K562 (cell line): ENCODE data around the gene SLC43A2. TPM values are rescaled to one million over a fixed set of nuclear protein-coding genes. Genes with fewer than 3 reads are reported as not detected.

Experiments
- ATAC-seq: fragments of 200-7000 bp; cut with Tn5 transposase; 3 replicates; pipeline ENCODE4 v1.9.1; 2020; ENCODE audit warnings: moderate library complexity
- BruUV-seq: library from RNA; stranded (reverse); fragments of 400-500 nt; replicated peaks from 2 replicates; lab custom pipeline; 2021; lab: Mats Ljungman, UMichigan
- CTCF ChIA-PET: fragments of 300-600 bp; formaldehyde crosslinking; extraction: SDS; loops from one replicate; lab custom pipeline; 2021; ENCODE audit warnings: low intra/inter-chr PET ratio; lab: Yijun Ruan, JAX
- POLR2A ChIA-PET: fragments of 300-600, 350-650 bp; sonication (Branson Sonifier 250); formaldehyde crosslinking; extraction: SDS; loops from one replicate; lab custom pipeline; 2021; ENCODE audit warnings: antibody characterized with exemption, inconsistent platforms; lab: Yijun Ruan, JAX
- DNase-seq, 4 experiments: peaks; one replicate each; pipeline versions ENCODE4 v3.0.0 to v3.0.0-alpha.2; 2011 to 2018; ENCODE audit warnings: low spot score in 3 of 4, mixed read lengths in 3 of 4; ENCODE audit errors: extremely low read depth in 1 of 4
- FAIRE-seq: peaks from 2 replicates; lab custom pipeline; 2011; peaks lifted over from hg19 to GRCh38; lab: Jason Lieb, UNC
- H2AFZ ChIP-seq: 2 replicates; pipeline ENCODE4 v1.6.0; 2011; ENCODE audit warnings: low read depth, low read length, control low read depth, inconsistent platforms
- H3K27ac ChIP-seq: fragments of 200-600 bp; 3 replicates; pipeline ENCODE4 v1.8.0; 2011; ENCODE audit warnings: low read depth, mild to moderate bottlenecking, control low read depth, inconsistent platforms, low read length, moderate library complexity, mixed read lengths; ENCODE audit errors: extremely low read depth
- H3K27me3 ChIP-seq, 2 experiments: fragments of 300-600 bp in 1 of 2; 2 replicates in 1 of 2; 3 replicates in 1 of 2; pipeline versions ENCODE4 v1.6.0 to v1.8.0; 2011; ENCODE audit warnings: inconsistent platforms in 2 of 2, low read length in 2 of 2, mild to moderate bottlenecking in 1 of 2, mixed read lengths in 1 of 2, moderate library complexity in 1 of 2; ENCODE audit not compliant: control insufficient read depth in 2 of 2, insufficient read depth in 2 of 2
- H3K36me3 ChIP-seq: fragments of 300-600 bp; 3 replicates; pipeline ENCODE4 v1.8.0; 2011; ENCODE audit warnings: mild to moderate bottlenecking, low read length, inconsistent platforms; ENCODE audit not compliant: control insufficient read depth, insufficient read depth
- H3K4me1 ChIP-seq, 2 experiments: fragments of 200-600 bp in 1 of 2; replicated peaks in 1 of 2; 2 replicates in 1 of 2; 3 replicates in 1 of 2; pipeline versions ENCODE4 v1.5.1 to v1.8.0; 2011; ENCODE audit warnings: inconsistent platforms in 2 of 2, low read length in 2 of 2, mild to moderate bottlenecking in 1 of 2, mixed read lengths in 1 of 2, moderate library complexity in 1 of 2; ENCODE audit not compliant: control insufficient read depth in 2 of 2, insufficient read depth in 2 of 2
- H3K4me2 ChIP-seq: 2 replicates; pipeline ENCODE4 v1.6.1; 2011; ENCODE audit warnings: low read length, control low read depth, inconsistent platforms, mixed read lengths; ENCODE audit not compliant: insufficient read depth
- H3K4me3 ChIP-seq: fragments of 200-600 bp; sonication (generic), shearing (Covaris generic); 2 replicates; pipeline ENCODE4 v1.5.1; 2016; ENCODE audit warnings: control low read depth, inconsistent platforms
- H3K79me2 ChIP-seq: fragments of 200-600 bp; 3 replicates; pipeline ENCODE4 v1.8.0; 2011; ENCODE audit warnings: low read length, inconsistent platforms; ENCODE audit not compliant: control insufficient read depth, insufficient read depth
- H3K9ac ChIP-seq, 2 experiments: 2 replicates each; pipeline versions ENCODE4 v1.6.0 to v1.6.1; 2011; ENCODE audit warnings: low read depth in 2 of 2, low read length in 2 of 2, control low read depth in 1 of 2, inconsistent platforms in 1 of 2, mild to moderate bottlenecking in 1 of 2, mixed read lengths in 1 of 2; ENCODE audit not compliant: insufficient read depth in 1 of 2
- H3K9me1 ChIP-seq: one replicate; pipeline ENCODE4 v1.6.0; 2011; ENCODE audit warnings: inconsistent platforms, mild to moderate bottlenecking, low read length, moderate library complexity; ENCODE audit not compliant: control insufficient read depth, insufficient read depth
- H3K9me3 ChIP-seq: replicated peaks from 2 replicates; pipeline ENCODE4 v1.5.1; 2011; ENCODE audit warnings: low read depth, low read length, inconsistent platforms; ENCODE audit not compliant: control insufficient read depth, insufficient read depth
- H4K20me1 ChIP-seq: replicated peaks from 2 replicates; pipeline ENCODE4 v1.6.1; 2011; ENCODE audit warnings: low read length, inconsistent platforms, mixed read lengths; ENCODE audit not compliant: control insufficient read depth, insufficient read depth
- CBFB ChIP-seq: sonication (generic); formaldehyde crosslinking; IDR thresholded peaks from 2 replicates; pipeline ENCODE4 v1.4.0; 2020; ENCODE audit warnings: mild to moderate bottlenecking, missing genetic modification reagents
- CCNT2 ChIP-seq: IDR thresholded peaks from 2 replicates; pipeline ENCODE4 v1.6.1; 2011; ENCODE audit warnings: borderline replicate concordance, low read depth, mild to moderate bottlenecking, moderate library complexity, mixed read lengths, low read length; ENCODE audit not compliant: insufficient read length; ENCODE audit errors: extremely low read depth
- CTBP1 ChIP-seq: fragments of 450-650 bp; IDR thresholded peaks from 2 replicates; pipeline ENCODE4 v1.6.1; 2016; ENCODE audit warnings: borderline replicate concordance
- OTX1 ChIP-seq: fragments of 450-650 bp; formaldehyde crosslinking; IDR thresholded peaks from 2 replicates; pipeline ENCODE4 v1.4.0; 2022; ENCODE audit warnings: mild to moderate bottlenecking
- PHB ChIP-seq: fragments of 250-450 bp; sonication (Bioruptor Pico); IDR thresholded peaks from 2 replicates; pipeline ENCODE4 v1.5.0; 2021
- RHOXF2B ChIP-seq: fragments of 250-450 bp; sonication (Bioruptor Pico); conservative IDR thresholded peaks from 2 replicates; pipeline ENCODE4 v1.5.1; 2021
- SMARCC2 ChIP-seq: fragments of 450-650 bp; IDR thresholded peaks from 2 replicates; pipeline ENCODE4 v1.6.1; 2017; ENCODE audit warnings: antibody characterized with exemption, moderate library complexity, mild to moderate bottlenecking, low read depth
- WGBS: fragments of 100-300 bp; shearing (Covaris generic); methylation state at CpG from one replicate; pipeline ENCODE4 v1.1.6; 2016; ENCODE audit warnings: low coverage, mixed read lengths; ENCODE audit not compliant: insufficient coverage; ENCODE audit errors: missing lambda C conversion rate; 5-methylcytosine and 5-hydroxymethylcytosine counted together
- in situ Hi-C: fragments of 300-500 bp; cut with MboI; formaldehyde crosslinking; loops from 4 replicates; pipeline ENCODE4 v1.15.0; 2018; ENCODE audit warnings: inconsistent platforms, mixed read lengths
- intact Hi-C: fragments of 100-400 bp; cut with micrococcal nuclease; formaldehyde crosslinking; loops from 2 replicates; pipeline ENCODE4 v1.14.2; 2022
- polyA plus RNA-seq, 8 experiments: library from polyadenylated mRNA; depleted of rRNA in 4 of 8; stranded (reverse) in 5 of 8; unstranded in 3 of 8; fragments of >200 nt; fragmentation: Nextera tagmentation in 2 of 8; fragmentation: Illumina TruSeq in 1 of 8; extraction: Ambion mirVana in 2 of 8; extraction: Trizol in 1 of 8; gene quantifications; 2 replicates each; pipeline versions ENCODE4 v1.2.1 to v1.2.3, GENCODE V29; 2011 to 2014; ENCODE audit warnings: inconsistent platforms in 1 of 8, missing spikeins in 1 of 8
- total RNA-seq, 7 experiments: library from RNA; depleted of rRNA in 6 of 7; stranded (reverse); fragments of >200 nt in 6 of 7; fragmentation: Illumina TruSeq in 2 of 7; extraction: Trizol in 2 of 7; gene quantifications; 2 replicates each; pipeline versions ENCODE4 v1.2.1 to v1.2.3, GENCODE V29; 2011 to 2021; ENCODE audit warnings: low replicate concordance in 1 of 7
- TF ChIP-seq, protein P1 (sequence below): fragments of 450-650 bp; formaldehyde crosslinking; IDR thresholded peaks from 2 replicates; pipeline ENCODE4 v1.4.0; 2020; ENCODE audit warnings: mild to moderate bottlenecking, mixed read lengths
- TF ChIP-seq, protein P2 (sequence below), 2 experiments: fragments of 450-650 bp; formaldehyde crosslinking in 1 of 2; IDR thresholded peaks; 2 replicates each; pipeline versions ENCODE4 v1.4.0 to v1.6.1; 2014 to 2020; ENCODE audit warnings: mild to moderate bottlenecking in 2 of 2, borderline replicate concordance in 1 of 2, low read depth in 1 of 2
- TF ChIP-seq, protein P3 (sequence below): fragments of 450-650 bp; IDR thresholded peaks from one replicate; pipeline ENCODE4 v1.6.1; 2018; ENCODE audit warnings: mild to moderate bottlenecking, moderate library complexity; ENCODE audit not compliant: partially characterized antibody

The SLC43A2 gene
- total and polyA plus RNA-seq, 9 of the 15 experiments (the other 6 are each of a cell fraction or from before 2014, with no cell fraction given), result 0.03 to 10.2 (median 3.6) TPM

DNA sequence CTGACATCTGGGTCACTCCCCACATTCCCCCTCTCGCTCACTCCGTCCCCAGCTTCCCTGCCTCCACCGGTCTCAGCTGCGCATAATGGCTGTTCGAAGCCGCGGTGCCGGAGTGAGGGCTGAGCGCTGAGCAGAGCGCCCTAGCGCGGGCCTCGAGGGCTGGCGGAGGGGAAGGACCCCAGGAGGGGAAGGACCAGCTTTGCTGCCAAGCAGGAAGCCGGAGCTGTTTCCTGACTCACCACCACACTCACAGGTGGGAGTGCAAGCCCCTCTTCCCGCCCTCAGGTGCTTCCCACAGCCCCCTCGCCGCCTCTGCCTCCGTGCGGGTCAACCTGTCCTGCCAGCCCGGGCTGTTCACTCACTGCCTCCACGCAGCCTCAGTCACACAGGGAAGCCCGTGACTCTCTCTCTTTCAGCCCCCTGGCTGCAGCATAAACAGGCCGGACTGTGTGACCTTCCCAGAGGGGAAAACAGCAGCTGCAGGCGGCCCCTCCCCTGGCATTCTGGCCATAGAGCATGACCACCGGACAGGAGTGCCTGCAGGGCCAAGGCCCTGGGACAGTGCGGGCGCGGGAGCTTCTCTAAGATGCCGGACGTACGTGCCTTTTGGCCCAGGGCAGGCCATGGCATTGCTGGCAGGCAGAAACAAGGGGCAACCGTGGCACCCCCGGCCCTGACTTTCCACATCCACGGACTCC, 23.7 kb downstream of the SLC43A2 start:
- H3K36me3 ChIP-seq, result no peaks in the 10 kb centered on the region
- TF ChIP-seq, protein P1, sequence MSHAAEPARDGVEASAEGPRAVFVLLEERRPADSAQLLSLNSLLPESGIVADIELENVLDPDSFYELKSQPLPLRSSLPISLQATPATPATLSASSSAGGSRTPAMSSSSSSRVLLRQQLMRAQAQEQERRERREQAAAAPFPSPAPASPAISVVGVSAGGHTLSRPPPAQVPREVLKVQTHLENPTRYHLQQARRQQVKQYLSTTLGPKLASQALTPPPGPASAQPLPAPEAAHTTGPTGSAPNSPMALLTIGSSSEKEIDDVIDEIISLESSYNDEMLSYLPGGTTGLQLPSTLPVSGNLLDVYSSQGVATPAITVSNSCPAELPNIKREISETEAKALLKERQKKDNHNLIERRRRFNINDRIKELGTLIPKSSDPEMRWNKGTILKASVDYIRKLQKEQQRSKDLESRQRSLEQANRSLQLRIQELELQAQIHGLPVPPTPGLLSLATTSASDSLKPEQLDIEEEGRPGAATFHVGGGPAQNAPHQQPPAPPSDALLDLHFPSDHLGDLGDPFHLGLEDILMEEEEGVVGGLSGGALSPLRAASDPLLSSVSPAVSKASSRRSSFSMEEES, result no peak
- TF ChIP-seq, protein P2, sequence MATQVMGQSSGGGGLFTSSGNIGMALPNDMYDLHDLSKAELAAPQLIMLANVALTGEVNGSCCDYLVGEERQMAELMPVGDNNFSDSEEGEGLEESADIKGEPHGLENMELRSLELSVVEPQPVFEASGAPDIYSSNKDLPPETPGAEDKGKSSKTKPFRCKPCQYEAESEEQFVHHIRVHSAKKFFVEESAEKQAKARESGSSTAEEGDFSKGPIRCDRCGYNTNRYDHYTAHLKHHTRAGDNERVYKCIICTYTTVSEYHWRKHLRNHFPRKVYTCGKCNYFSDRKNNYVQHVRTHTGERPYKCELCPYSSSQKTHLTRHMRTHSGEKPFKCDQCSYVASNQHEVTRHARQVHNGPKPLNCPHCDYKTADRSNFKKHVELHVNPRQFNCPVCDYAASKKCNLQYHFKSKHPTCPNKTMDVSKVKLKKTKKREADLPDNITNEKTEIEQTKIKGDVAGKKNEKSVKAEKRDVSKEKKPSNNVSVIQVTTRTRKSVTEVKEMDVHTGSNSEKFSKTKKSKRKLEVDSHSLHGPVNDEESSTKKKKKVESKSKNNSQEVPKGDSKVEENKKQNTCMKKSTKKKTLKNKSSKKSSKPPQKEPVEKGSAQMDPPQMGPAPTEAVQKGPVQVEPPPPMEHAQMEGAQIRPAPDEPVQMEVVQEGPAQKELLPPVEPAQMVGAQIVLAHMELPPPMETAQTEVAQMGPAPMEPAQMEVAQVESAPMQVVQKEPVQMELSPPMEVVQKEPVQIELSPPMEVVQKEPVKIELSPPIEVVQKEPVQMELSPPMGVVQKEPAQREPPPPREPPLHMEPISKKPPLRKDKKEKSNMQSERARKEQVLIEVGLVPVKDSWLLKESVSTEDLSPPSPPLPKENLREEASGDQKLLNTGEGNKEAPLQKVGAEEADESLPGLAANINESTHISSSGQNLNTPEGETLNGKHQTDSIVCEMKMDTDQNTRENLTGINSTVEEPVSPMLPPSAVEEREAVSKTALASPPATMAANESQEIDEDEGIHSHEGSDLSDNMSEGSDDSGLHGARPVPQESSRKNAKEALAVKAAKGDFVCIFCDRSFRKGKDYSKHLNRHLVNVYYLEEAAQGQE (IDR thresholded peaks at IDR 0.05; ENCODE audit: borderline replicate concordance), result no peak
- TF ChIP-seq, protein P2 (CRISPR knock-in tag; IDR thresholded peaks at IDR 0.05; ENCODE audit: low read depth), result no peak
- TF ChIP-seq PHB (CRISPR knock-in tag), result no peak
- TF ChIP-seq OTX1 (CRISPR knock-in tag), result no peak
- TF ChIP-seq SMARCC2, result no peak
- TF ChIP-seq, protein P3, sequence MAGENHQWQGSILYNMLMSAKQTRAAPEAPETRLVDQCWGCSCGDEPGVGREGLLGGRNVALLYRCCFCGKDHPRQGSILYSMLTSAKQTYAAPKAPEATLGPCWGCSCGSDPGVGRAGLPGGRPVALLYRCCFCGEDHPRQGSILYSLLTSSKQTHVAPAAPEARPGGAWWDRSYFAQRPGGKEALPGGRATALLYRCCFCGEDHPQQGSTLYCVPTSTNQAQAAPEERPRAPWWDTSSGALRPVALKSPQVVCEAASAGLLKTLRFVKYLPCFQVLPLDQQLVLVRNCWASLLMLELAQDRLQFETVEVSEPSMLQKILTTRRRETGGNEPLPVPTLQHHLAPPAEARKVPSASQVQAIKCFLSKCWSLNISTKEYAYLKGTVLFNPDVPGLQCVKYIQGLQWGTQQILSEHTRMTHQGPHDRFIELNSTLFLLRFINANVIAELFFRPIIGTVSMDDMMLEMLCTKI, result no peak
- TF ChIP-seq CBFB (CRISPR knock-in tag), result no peak
- no peak for TF ChIP-seq CTBP1
- no peak for TF ChIP-seq CCNT2
- TF ChIP-seq RHOXF2B (CRISPR knock-in tag), result no peak

More for the DNA sequence above, 23.7 kb downstream of the SLC43A2 start:
- Histone ChIP-seq H3K79me2 (no peaks in the 10 kb centered on the region), H3K9me1 (no peaks in the 10 kb centered on the region), H3K27me3 (no peaks in the 10 kb centered on the region), H3K27ac (no peak overlapping the region), H3K4me3 (no peak overlapping the region), H3K4me2 (no peak overlapping the region), H2AFZ (no peak overlapping the region), H3K9ac (no peak overlapping the region; a peak in 1 of 4 replicates), H4K20me1 (no peaks in the 10 kb centered on the region), H3K9me3 (peaks cover 5% of the 10 kb centered on the region; the same call in 1 of the 2 replicates), H3K4me1 (peaks cover 0 to 12% of the 10 kb centered on the region in 2 experiments; a peak in 2 of 5 replicates)
- intact Hi-C loops, result no loop called here
- no TSS peak for BruUV-seq
- 82% methylated on average over 11 of the region's 35 CpGs for WGBS
- no peak for ATAC-seq
- no peak for DNase-seq
- ChIA-PET POLR2A (interaction anchor here (0.6 kb wide), 1 partner anchor 113 kb away, joined by 3 read pairs; no protein-coding TSS in a partner anchor), CTCF (no interaction called here)
- in situ Hi-C loops, result no loop called here
- FAIRE-seq, result no peak
